Stimulated activated naive CD8-positive, alpha-beta T cell treated with anti-CD3 and anti-CD28 coated beads, Interleukin-15, amount 100 ng/mL, for 72 hours (primary cell): Measurements from ENCODE around the gene MPZL2.

Experiments
- ATAC-seq: fragments of 150-1000 bp; cut with Tn5 transposase; 2 replicates; pipeline ENCODE4 v1.10.0; 2021; ENCODE audit warnings: mild to moderate bottlenecking, moderate library complexity
- DNase-seq, 2 donors: peaks; one replicate each; pipeline ENCODE4 v3.0.0; 2021 to 2022
- H3K27ac Mint-ChIP-seq, 2 donors: one replicate each; pipeline ENCODE4 v1.8.0; 2022; ENCODE audit warnings: mild to moderate bottlenecking in 2 of 2, mixed read lengths in 2 of 2, moderate library complexity in 2 of 2
- H3K27me3 Mint-ChIP-seq: one replicate; pipeline ENCODE4 v1.8.0; 2022; ENCODE audit warnings: mixed read lengths
- H3K4me1 Mint-ChIP-seq: one replicate; pipeline ENCODE4 v1.8.0; 2022; ENCODE audit warnings: mild to moderate bottlenecking, mixed read lengths
- H3K4me3 Mint-ChIP-seq, 2 donors: one replicate each; pipeline ENCODE4 v1.8.0; 2022; ENCODE audit warnings: mild to moderate bottlenecking in 2 of 2, mixed read lengths in 2 of 2, moderate library complexity in 1 of 2
- H3K9me3 Mint-ChIP-seq, 2 donors: one replicate each; pipeline ENCODE4 v1.8.0; 2022; ENCODE audit warnings: mixed read lengths in 2 of 2

Gene MPZL2

DNA sequence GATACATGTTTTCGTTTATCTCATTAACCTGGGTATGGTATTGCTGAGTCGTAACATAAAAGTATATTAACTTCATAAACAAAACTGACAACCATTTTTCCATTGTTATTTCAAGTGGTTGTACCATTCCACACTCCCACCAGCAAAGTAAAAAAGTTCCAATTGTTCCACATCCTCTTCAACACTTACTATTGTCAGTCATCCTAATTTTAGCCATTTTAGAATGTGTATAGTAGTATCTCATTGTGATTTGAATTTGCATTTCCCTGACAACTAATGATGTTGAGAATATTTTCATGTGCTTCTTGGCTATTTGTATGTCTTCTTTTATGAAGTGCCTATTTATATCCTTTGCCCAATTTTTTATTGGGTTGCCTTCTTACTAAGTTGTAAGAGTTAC is 30.0 kb upstream of the MPZL2 start:
- peaks cover 4 to 7% of the 10 kb centered on the region in 2 donors for H3K9me3 Mint-ChIP-seq
- no peaks in the 10 kb centered on the region for H3K27me3 Mint-ChIP-seq
- peaks cover 30% of the 10 kb centered on the region for H3K4me1 Mint-ChIP-seq
- ATAC-seq (no peak), DNase-seq (no peak)
- H3K27ac Mint-ChIP-seq: no peak overlapping the region
- no peak overlapping the region for H3K4me3 Mint-ChIP-seq

GRCh38 chr11:118291477-118292135 is 27.5 kb upstream of the MPZL2 start:
- ATAC-seq: no peak
- Mint-ChIP-seq H3K4me3 (no peak overlapping the region), H3K27ac (no peak overlapping the region), H3K27me3 (no peaks in the 10 kb centered on the region), H3K9me3 (peaks cover 4 to 7% of the 10 kb centered on the region in 2 donors), H3K4me1 (peaks cover 38% of the 10 kb centered on the region)
- no peak for DNase-seq

DNA sequence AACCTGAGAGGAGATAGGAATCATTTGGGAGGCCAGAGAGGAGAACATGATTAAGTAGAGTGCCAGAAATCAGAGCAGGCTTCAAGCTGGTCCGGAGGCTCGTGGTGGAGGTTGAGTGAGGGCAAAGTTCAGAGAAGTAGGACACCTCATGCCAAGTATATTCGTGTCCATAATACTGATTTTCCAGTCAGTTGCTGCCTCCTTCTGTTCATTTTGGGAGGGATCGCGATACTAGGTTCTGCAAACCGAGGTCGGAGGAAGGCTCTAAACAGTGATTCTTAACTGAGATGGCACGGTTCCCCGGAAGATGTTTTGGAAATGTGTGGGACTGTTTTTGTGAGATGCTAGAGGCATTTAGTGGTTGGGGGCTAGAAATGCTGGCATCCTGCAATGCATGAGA is 26.8 kb upstream of the MPZL2 start:
- peak; percentile 30 to 50 for DNase-seq
- peak overlapping the region in 1 of 2 donors; percentile 44 for H3K4me3 Mint-ChIP-seq

DNA sequence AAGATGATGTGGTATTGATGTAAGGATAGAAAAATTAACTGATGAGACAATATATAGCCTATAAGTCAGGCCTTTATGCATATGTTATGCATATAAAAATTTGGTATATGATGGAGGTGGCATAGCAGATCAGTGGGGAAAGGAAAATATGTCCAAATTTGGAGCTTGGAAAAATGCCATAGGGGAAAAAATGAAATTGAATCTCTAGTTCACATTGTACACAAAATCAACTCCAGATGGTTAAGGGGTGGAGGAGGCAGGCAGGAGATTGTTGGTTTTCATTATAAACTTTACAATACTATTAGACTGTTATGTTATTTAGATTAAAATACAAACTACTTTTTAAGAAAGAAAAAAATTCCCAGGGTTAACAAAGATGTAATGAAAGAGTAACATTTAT is 25.3 kb upstream of the MPZL2 start:
- Mint-ChIP-seq H3K27ac (no peak overlapping the region), H3K4me3 (no peak overlapping the region), H3K9me3 (peaks cover 4 to 7% of the 10 kb centered on the region in 2 donors), H3K4me1 (peaks cover 35% of the 10 kb centered on the region), H3K27me3 (no peaks in the 10 kb centered on the region)
- no peak for ATAC-seq
- DNase-seq: no peak

More for the DNA sequence above, 26.8 kb upstream of the MPZL2 start:
- ATAC-seq: peak; percentile 87
- peaks cover 4 to 7% of the 10 kb centered on the region in 2 donors for H3K9me3 Mint-ChIP-seq
- peak overlapping the region in 1 of 2 donors; percentile 5 for H3K27ac Mint-ChIP-seq
- H3K27me3 Mint-ChIP-seq: no peaks in the 10 kb centered on the region
- peaks cover 39% of the 10 kb centered on the region for H3K4me1 Mint-ChIP-seq

- ATAC-seq (peak; percentile 64), DNase-seq (no peak)
- peaks cover 4 to 7% of the 10 kb centered on the region in 2 donors for H3K9me3 Mint-ChIP-seq
- peaks cover 59% of the 10 kb centered on the region for H3K4me1 Mint-ChIP-seq
- no peaks in the 10 kb centered on the region for H3K27me3 Mint-ChIP-seq
- peak overlapping the region in 1 of 2 donors; percentile 3 for H3K27ac Mint-ChIP-seq
- H3K4me3 Mint-ChIP-seq: no peak overlapping the region
Observed at GRCh38 chr11:118287006-118287405, 22.9 kb upstream of the MPZL2 start.

- Mint-ChIP-seq H3K4me3 (no peak overlapping the region), H3K27me3 (no peaks in the 10 kb centered on the region), H3K9me3 (peaks cover 4 to 7% of the 10 kb centered on the region in 2 donors), H3K27ac (no peak overlapping the region), H3K4me1 (peaks cover 64% of the 10 kb centered on the region)
- ATAC-seq: no peak
- no peak for DNase-seq
Observed at GRCh38 chr11:118286545-118286944, 22.4 kb upstream of the MPZL2 start.

DNA sequence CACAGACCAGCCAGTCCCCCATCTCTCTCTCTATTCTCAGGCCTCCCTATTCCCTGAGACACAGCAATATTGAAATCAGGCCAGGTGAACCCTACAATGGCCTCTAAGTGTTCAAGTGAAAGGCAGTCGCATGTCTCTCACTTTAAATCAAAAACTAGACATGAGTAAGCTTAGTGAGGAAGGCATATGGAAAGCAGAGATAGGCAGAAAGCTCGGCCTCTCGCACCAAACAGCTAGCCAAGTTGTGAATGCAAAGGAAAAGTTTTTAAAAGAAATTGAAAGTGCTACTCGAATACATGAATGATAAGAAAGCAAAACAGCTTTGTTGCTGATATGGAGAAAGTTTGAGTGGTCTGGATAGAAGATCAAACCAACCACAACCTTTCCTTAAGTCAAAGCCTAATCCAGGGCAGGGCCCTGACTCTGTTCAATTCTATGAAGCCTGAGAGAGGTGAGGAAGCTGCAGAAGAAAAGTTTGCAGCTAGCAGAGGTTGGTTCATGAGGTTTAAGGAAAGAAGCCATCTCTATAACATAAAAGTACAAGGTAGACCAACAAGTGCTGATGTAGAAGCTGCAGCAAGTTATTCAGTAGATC is 19.8 kb upstream of the MPZL2 start:
- no peaks in the 10 kb centered on the region for H3K27me3 Mint-ChIP-seq
- peaks cover 65% of the 10 kb centered on the region for H3K4me1 Mint-ChIP-seq
- DNase-seq: no peak
- ATAC-seq: peak; percentile 41
- H3K27ac Mint-ChIP-seq: peak overlapping the region; percentile 61 to 80
- H3K4me3 Mint-ChIP-seq: peak overlapping the region; percentile 34 to 60
- no peaks in the 10 kb centered on the region for H3K9me3 Mint-ChIP-seq

GRCh38 chr11:118283037-118283636 is 19.0 kb upstream of the MPZL2 start:
- peak overlapping the region in 1 of 2 donors; percentile 60 for H3K4me3 Mint-ChIP-seq
- peak overlapping the region; percentile 2 to 61 for H3K27ac Mint-ChIP-seq
- ATAC-seq: no peak
- no peaks in the 10 kb centered on the region for H3K9me3 Mint-ChIP-seq
- no peaks in the 10 kb centered on the region for H3K27me3 Mint-ChIP-seq
- no peak for DNase-seq
- H3K4me1 Mint-ChIP-seq: peaks cover 69% of the 10 kb centered on the region

DNA sequence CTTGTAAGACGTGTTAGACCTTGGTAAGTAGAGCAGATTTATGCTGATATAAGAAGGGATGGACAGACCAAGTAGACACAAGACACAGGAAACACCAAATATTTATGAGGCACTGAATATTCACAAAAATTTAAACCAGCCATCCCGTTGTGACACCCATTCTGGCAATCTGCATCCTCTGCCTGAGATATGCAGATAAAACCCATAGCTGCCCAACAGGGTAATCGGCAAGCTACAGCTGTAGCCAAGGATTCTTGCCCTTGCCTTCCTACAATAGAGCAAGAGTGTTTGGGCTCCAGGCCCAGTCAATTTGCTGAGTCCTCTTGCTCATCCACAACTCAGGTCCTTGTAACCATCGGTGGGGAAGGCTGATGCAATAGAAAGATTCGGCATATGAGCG is 18.5 kb upstream of the MPZL2 start:
- Mint-ChIP-seq H3K27ac (no peak overlapping the region), H3K4me1 (peaks cover 69% of the 10 kb centered on the region), H3K27me3 (no peaks in the 10 kb centered on the region)

DNA sequence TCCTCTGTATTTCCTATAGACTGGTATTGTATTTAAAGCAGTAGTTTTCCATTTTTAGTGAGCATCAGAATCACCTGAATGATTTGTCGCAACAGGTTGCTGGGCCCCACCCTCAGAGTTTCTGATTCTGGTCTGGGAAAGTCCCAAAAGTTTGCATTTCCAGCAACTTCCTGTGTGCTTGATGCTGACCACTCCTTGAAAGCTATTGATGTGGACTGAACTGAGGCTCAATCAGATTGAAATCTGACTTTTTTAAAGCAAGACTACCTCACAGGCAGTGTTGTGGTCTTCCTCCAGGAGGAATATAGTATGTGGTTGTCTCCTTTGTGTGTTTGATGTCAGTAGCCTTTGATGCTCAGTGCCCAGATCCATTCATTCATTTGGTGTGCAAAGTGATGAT is 17.2 kb upstream of the MPZL2 start:
- H3K27me3 Mint-ChIP-seq: no peaks in the 10 kb centered on the region
- peaks cover 72% of the 10 kb centered on the region for H3K4me1 Mint-ChIP-seq
- no peaks in the 10 kb centered on the region for H3K9me3 Mint-ChIP-seq
- DNase-seq (peak in 1 of 2 donors; percentile 46), ATAC-seq (peak; percentile 86)
- peak overlapping the region; percentile 33 for H3K4me3 Mint-ChIP-seq
- H3K27ac Mint-ChIP-seq: peak overlapping the region; percentile 17 to 55

More for the DNA sequence above, 18.5 kb upstream of the MPZL2 start:
- Mint-ChIP-seq H3K4me3 (peak overlapping the region in 1 of 2 donors; percentile 17), H3K9me3 (no peaks in the 10 kb centered on the region)
- ATAC-seq: no peak
- no peak for DNase-seq

- H3K27me3 Mint-ChIP-seq: no peaks in the 10 kb centered on the region
- peaks cover 65% of the 10 kb centered on the region for H3K4me1 Mint-ChIP-seq
- ATAC-seq (peak; percentile 59), DNase-seq (peak in 1 of 2 donors; percentile 25)
- H3K4me3 Mint-ChIP-seq: no peak overlapping the region
- H3K9me3 Mint-ChIP-seq: no peaks in the 10 kb centered on the region
- H3K27ac Mint-ChIP-seq: no peak overlapping the region
Observed at GRCh38 chr11:118277312-118277711, 13.2 kb upstream of the MPZL2 start.

DNA sequence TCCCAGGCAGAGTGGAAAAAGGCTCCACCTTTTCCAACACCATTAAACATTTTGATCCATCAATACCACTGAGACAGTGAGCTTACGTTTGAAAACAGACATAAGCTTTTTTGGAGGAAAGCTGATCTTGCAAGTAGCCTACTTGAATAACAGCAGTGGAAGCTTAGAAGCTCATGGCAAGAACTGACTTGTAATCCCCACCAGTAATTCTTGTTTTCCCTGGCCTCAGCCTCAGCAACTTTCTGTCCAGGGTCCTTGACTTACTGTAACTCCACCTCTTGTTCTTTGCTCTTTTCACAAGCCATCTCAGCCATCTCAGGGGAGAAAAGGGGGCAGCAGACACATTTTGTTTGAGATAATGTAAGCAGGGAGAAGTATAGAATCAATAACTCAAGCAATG is 12.3 kb upstream of the MPZL2 start:
- Mint-ChIP-seq H3K27me3 (no peaks in the 10 kb centered on the region), H3K27ac (peak overlapping the region in 1 of 2 donors; percentile 84), H3K4me1 (peaks cover 57% of the 10 kb centered on the region), H3K9me3 (no peaks in the 10 kb centered on the region), H3K4me3 (peak overlapping the region in 1 of 2 donors; percentile 43)
- no peak for ATAC-seq
- no peak for DNase-seq

DNA sequence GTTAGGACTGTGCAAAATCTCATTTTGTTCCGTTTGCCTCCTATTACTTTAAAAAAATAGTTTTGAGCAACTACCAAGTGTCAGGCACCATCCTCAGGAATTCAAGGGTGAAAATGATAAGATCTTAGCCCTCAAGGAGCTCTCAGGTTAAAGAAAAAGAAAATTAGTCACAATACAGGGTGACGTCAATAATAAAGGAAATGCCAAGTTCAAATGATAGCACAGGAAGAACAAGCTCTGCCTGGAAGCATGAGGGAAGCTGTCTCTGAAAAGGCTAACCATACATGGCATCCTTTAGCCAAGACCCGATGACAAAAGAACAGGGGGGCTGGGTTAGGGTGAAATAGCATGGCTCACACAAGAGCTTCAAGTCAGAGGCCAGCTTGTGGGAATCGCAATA is 11.1 kb upstream of the MPZL2 start:
- H3K9me3 Mint-ChIP-seq: no peaks in the 10 kb centered on the region
- ATAC-seq (peak; percentile 48), DNase-seq (no peak)
- peak overlapping the region in 1 of 2 donors; percentile 7 for H3K4me3 Mint-ChIP-seq
- peaks cover 47% of the 10 kb centered on the region for H3K4me1 Mint-ChIP-seq
- no peaks in the 10 kb centered on the region for H3K27me3 Mint-ChIP-seq
- no peak overlapping the region for H3K27ac Mint-ChIP-seq

DNA sequence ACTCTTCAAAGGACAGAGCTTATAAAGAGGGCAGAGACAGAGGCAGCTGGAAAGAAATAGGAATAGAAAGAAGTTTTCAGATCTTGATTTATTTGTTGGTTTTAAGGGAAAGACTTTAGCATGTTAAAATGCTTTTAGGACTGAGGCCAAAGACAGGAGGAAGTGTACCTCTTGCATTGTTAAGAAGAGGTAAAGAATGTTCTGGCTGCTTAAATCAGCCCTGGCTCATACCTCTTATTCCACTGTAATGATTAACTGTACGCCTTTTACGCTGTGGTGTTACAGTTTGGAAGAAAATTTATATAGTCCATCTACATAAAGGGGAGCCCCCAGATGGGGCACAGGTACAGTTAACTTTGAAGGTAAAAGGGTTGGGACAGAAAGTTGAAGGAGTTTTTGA is 10.1 kb upstream of the MPZL2 start:
- H3K4me1 Mint-ChIP-seq: peaks cover 44% of the 10 kb centered on the region
- H3K27me3 Mint-ChIP-seq: no peaks in the 10 kb centered on the region
- DNase-seq (no peak), ATAC-seq (no peak)
- no peaks in the 10 kb centered on the region for H3K9me3 Mint-ChIP-seq
- no peak overlapping the region for H3K4me3 Mint-ChIP-seq
- no peak overlapping the region for H3K27ac Mint-ChIP-seq

DNA sequence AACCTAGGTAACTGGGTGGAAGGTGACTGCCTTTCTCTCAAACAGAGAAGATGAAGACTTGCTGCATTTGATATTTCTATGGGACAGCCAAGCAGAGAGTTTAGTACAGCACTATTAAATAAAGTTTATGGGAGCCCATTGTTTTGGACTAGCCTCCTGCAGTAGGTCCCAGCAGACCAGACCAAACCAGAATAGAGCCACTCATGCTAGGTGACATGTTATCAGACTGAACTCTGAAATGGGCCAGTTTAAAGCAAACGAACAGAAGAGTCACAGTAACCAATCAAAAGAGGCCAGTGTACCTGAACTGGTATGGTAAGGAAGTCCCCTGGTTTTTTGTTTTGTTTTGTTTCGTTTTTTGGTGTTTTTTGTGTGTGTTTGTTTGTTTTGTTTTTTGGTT is 7.9 kb upstream of the MPZL2 start:
- Mint-ChIP-seq H3K27ac (no peak overlapping the region), H3K27me3 (no peaks in the 10 kb centered on the region), H3K4me3 (no peak overlapping the region), H3K4me1 (peaks cover 31% of the 10 kb centered on the region), H3K9me3 (no peaks in the 10 kb centered on the region)
- no peak for ATAC-seq
- no peak for DNase-seq

DNA sequence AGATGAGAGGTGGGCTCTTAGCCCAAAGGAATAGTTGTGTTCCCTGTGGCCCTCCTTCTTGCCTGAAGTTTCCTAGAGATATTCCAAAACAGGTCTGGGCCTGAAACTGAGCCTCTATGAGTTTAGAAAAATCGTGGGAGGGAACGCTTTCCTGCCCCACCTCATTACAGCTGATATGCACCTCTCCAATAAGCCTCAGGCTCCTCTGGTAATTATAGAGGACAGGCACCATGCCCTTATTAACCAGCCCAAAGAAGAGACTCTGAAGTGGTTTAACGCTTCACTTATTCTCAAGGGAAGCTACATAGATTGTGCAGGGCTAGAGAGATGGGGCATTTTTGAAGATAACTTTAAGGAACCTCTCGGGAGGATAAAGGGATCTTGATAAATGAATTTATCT is 3.4 kb upstream of the MPZL2 start:
- H3K4me3 Mint-ChIP-seq: no peak overlapping the region
- no peaks in the 10 kb centered on the region for H3K9me3 Mint-ChIP-seq
- H3K27me3 Mint-ChIP-seq: peaks cover 5% of the 10 kb centered on the region
- ATAC-seq: no peak
- H3K27ac Mint-ChIP-seq: no peak overlapping the region
- H3K4me1 Mint-ChIP-seq: peaks cover 30% of the 10 kb centered on the region
- DNase-seq: no peak
